ENCODE data around the gene SNX25.

SNX25 gene

DNA sequence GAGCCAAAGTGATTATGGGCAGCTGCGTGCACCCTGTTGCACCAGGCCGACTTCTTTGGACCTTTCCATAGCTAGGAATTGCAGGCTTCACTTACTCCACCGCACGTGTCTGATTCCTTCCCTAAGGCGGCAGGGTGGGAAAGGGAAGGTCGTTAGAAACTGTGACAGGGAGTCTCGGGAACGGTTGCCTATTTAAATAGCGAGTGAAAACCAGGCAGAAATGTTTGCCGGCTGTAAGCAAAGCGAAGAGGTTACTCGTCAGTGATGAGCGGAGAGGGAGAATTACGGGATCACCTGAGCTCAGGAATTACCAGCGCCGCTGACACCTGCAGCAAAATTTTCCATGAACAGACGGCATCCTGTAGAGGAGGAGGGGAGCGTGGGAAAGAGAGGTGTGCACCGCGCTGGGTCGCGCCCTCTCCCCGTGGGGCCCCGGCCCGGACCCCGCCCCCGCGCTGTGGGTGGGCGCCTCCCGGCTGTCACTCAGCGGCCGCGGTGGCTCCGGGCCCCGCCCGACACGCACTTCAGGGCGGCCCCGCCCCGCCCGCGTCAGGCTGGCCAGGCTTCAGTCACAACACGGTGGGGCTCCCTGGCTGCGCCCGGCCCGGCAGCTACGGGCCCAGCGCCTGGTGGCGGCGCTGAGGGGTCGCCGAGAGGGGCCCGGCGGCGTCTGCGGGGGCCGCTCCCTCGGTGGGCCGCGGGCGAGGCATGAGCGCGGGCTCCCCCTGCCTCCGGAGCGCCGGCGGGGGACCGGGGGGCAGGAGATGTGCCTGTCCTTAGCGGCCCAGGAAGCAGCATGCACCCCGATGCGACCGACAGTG, at the start of gene SNX25:
Gene SNX25 (plus strand): TSS at position 568 of the 821 bp plus-strand sequence. CDS start 229 bp downstream, at position 797.
- no peaks in the 10 kb centered on the region for H3K36me3 ChIP-seq
- peak within 1 kb of the TSS; percentile 82 for H3K27ac ChIP-seq
- peak within 1 kb of the TSS; percentile 90 for H3K4me3 ChIP-seq
- peak within 1 kb of the TSS; percentile 95 for H3K4me2 ChIP-seq
- H3K9ac ChIP-seq: peak within 1 kb of the TSS; percentile 85
- peaks cover 59% of the 10 kb centered on the region for H3K4me1 ChIP-seq
- H3K27me3 ChIP-seq: 0 out of 2 replicates have a peak, but pooled peaks cover 11% of the 10 kb centered on the region
- TF ChIP-seq Cebpa-rat (IDR thresholded peaks at IDR 0.05): no peak
- H4K20me1 ChIP-seq: peaks cover 41% of the 10 kb centered on the region
- H3K9me3 ChIP-seq: no peaks in the 10 kb centered on the region

DNA sequence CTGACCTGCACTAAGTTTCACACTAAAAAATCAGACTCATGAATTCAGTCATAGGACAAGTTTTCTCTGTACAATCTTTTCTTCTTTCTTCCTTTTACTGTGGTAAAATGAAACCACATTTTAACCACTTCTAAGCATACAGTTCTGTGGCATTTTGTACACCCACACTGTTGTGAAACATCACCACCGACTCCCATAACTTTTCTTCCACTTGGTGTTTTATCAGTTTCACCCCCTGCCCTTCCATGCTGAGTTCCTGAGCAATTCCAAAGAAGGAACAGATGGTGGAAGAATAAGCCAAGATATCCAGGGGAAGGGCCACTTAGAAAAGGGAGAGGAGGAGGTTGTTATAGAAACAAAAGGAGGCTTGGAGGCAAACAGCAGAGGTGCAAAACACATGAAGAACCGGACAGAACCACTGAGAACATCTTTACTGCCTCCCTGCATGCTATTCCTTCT, 43.8 kb upstream of the SNX25 start:
- Histone ChIP-seq H3K36me3 (peaks cover 79% of the 10 kb centered on the region), H3K27ac (no peak overlapping the region), H3K9ac (no peak overlapping the region), H3K4me1 (peaks cover 15% of the 10 kb centered on the region), H3K27me3 (no peaks in the 10 kb centered on the region), H3K4me2 (peak overlapping the region; percentile 55), H3K4me3 (no peak overlapping the region), H3K9me3 (0 out of 2 replicates have a peak, but pooled peaks cover 5% of the 10 kb centered on the region), H4K20me1 (peaks cover 70% of the 10 kb centered on the region)
- TF ChIP-seq Cebpa-rat (IDR thresholded peaks at IDR 0.05): peak; percentile 82

DNA sequence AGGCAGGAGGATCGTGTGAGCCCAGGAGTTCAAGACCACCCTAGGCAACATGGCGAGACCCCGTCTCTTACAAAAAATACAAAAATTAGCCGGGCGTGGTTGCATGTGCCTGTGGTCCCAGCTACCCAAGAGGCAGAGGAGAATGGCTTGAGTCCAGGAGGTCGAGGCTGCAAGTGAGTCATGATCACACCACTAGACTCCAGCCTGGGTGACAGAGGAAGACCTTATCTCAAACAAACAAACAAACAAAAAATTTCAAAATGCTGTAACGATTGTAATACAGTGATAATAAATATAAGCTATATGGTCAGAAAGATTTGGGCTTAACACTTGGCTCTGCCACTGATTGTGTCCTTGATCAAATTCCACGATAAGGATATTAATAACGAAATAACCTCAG, 42.2 kb upstream of the SNX25 start:
- TF ChIP-seq Cebpa-rat (IDR thresholded peaks at IDR 0.05): no peak
- Histone ChIP-seq H3K4me2 (no peak overlapping the region), H3K36me3 (peaks cover 67% of the 10 kb centered on the region), H3K27me3 (no peaks in the 10 kb centered on the region), H3K4me1 (peaks cover 30% of the 10 kb centered on the region), H3K9me3 (0 out of 2 replicates have a peak, but pooled peaks cover 5% of the 10 kb centered on the region), H3K9ac (no peak overlapping the region), H3K4me3 (no peak overlapping the region), H3K27ac (no peak overlapping the region), H4K20me1 (peaks cover 86% of the 10 kb centered on the region)

DNA sequence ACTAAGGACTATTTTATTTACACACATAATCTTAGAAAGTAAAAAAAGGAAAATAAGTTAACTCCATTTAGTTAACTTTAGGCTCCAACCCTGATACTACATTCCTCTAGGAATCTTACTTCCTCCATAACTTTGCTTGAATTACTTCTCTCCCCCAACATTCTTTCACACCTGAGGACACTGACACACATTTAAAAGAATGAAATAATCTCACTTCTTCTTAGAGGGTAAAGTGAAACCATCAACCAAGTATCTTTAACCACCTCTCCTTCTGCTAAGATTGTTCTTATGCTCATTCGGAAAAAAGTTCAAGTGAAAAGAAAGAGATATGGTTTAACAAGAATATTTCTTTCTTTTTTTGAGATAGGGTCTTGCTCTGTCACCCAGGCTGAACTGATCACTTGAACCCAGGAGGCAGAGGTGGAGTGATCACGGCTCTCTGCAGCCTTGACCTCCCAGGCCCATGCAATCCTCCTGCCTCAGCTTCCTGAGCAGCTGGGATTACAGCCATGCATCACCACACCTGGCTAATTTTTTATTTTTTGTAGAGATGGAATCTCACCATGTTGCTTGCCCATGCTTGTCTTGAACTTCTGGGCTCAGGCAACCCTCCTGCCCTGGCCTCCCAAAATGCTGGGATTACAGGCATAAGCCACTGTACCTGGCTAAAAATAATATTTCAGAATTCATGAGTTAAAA, 37.9 kb upstream of the SNX25 start:
- Histone ChIP-seq H3K9ac (no peak overlapping the region), H3K4me2 (peak overlapping the region; percentile 65)

DNA sequence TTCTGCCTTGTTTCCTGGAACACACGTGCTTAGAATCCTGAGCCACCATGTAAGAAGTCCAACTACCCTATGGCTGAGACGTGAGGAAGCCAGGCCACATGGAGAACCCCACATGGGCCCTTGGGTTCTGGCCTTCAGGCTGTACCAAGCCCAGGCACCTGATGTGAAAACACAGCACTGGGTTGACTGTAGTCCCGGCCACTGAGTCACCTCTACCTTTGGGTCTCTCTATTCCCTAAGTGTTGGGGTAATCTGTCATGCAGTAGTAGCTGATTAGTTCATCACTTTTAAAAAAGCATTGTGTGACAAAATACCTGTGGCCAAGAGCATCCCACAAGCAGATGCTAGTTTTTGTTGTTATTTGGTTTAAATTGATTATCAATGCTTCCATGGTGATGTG, 29.9 kb upstream of the SNX25 start:
- Histone ChIP-seq H4K20me1 (peaks cover 88% of the 10 kb centered on the region), H3K9ac (no peak overlapping the region), H3K36me3 (peaks cover 43% of the 10 kb centered on the region), H3K4me2 (no peak overlapping the region), H3K9me3 (no peaks in the 10 kb centered on the region), H3K27me3 (no peaks in the 10 kb centered on the region), H3K4me1 (no peaks in the 10 kb centered on the region), H3K4me3 (no peak overlapping the region), H3K27ac (no peak overlapping the region)
- no peak for TF ChIP-seq Cebpa-rat (IDR thresholded peaks at IDR 0.05)

More for the DNA sequence above, 37.9 kb upstream of the SNX25 start:
- Histone ChIP-seq H3K4me3 (no peak overlapping the region), H3K27me3 (no peaks in the 10 kb centered on the region), H4K20me1 (peaks cover 90% of the 10 kb centered on the region), H3K9me3 (0 out of 2 replicates have a peak, but pooled peaks cover 5% of the 10 kb centered on the region), H3K4me1 (peaks cover 22% of the 10 kb centered on the region), H3K27ac (no peak overlapping the region), H3K36me3 (peaks cover 78% of the 10 kb centered on the region)
- TF ChIP-seq Cebpa-rat (IDR thresholded peaks at IDR 0.05): no peak

DNA sequence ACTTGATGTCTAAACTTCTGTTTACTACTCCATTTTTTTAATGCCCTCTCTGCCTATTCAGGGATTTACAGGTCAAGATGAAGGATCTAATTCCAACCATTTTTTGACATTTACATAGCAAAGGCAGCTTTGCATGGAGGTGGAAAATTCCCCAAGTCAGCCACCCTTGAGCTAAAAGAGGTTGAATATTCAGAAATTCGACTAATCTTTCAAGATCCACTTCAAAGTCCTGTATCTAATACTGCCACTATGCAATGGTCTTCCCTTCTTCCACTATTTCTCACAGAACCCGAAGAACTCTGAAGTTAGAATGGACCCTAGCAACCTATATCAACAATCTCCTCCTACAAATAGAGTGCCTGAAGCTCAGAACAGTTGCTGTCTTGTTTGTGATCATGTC, 27.2 kb upstream of the SNX25 start:
- Histone ChIP-seq H3K9me3 (no peaks in the 10 kb centered on the region), H3K27ac (no peak overlapping the region), H3K36me3 (peaks cover 26% of the 10 kb centered on the region), H3K4me2 (no peak overlapping the region), H3K4me3 (no peak overlapping the region), H3K4me1 (no peaks in the 10 kb centered on the region), H3K27me3 (no peaks in the 10 kb centered on the region), H3K9ac (no peak overlapping the region), H4K20me1 (peaks cover 91% of the 10 kb centered on the region)
- TF ChIP-seq Cebpa-rat (IDR thresholded peaks at IDR 0.05): no peak

DNA sequence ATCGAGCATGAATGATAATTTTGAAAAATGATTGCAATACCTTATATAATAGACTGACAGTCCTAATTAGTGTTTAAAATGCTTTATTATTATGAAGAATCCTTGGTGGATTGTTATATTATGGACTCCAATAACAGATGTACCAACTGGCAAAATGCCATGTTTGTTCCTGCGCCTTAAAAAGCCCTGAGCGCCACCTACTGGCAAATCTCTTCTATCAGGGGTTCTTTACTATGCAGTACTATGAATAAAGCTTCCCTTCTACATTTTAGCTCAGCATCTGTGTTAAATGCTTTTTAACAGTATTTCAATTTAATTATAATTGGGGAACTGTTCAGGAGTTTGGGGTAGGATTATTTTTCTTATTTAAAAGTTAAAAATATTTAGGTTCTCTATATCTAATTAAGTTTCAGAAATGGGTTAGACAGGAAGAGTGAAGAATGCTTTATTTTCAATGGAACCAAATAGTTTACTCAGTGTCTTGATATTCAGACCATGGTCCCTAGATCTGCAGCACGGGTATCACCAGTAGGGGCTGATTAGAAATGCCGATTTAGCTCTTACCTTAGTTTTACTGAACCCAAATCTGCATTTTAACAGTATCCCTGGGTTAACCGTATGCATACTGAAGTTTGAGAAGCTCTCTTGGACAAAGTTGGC, 25.6 kb upstream of the SNX25 start:
- Histone ChIP-seq H3K27me3 (no peaks in the 10 kb centered on the region), H3K9ac (no peak overlapping the region), H3K4me2 (no peak overlapping the region), H4K20me1 (peaks cover 91% of the 10 kb centered on the region), H3K4me1 (no peaks in the 10 kb centered on the region), H3K27ac (no peak overlapping the region), H3K4me3 (no peak overlapping the region), H3K36me3 (peaks cover 33% of the 10 kb centered on the region), H3K9me3 (no peaks in the 10 kb centered on the region)
- TF ChIP-seq Cebpa-rat (IDR thresholded peaks at IDR 0.05): no peak

DNA sequence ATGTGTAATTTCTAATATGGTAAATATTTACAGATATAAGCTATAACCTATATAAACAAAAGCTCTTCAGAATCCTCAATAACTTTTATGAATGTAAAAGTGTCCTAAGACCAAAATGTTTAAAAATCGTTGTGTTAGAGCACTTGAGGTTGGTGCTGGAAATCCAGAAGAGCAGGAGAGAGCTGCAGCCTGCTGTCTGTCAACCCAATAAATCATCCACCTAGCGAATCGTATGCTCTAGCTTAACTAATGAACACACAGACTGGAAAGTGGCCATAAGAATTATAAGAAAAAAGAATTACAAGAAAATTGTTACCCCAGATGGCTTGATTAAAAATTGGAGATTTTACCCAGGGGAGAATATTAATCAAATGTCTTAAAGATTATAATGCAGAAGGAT, 22.6 kb upstream of the SNX25 start:
- Histone ChIP-seq H3K27ac (no peak overlapping the region), H3K27me3 (no peaks in the 10 kb centered on the region), H3K9me3 (no peaks in the 10 kb centered on the region), H3K4me2 (no peak overlapping the region), H3K36me3 (peaks cover 44% of the 10 kb centered on the region), H3K4me1 (no peaks in the 10 kb centered on the region), H4K20me1 (peaks cover 90% of the 10 kb centered on the region), H3K9ac (no peak overlapping the region), H3K4me3 (no peak overlapping the region)
- no peak for TF ChIP-seq Cebpa-rat (IDR thresholded peaks at IDR 0.05)

DNA sequence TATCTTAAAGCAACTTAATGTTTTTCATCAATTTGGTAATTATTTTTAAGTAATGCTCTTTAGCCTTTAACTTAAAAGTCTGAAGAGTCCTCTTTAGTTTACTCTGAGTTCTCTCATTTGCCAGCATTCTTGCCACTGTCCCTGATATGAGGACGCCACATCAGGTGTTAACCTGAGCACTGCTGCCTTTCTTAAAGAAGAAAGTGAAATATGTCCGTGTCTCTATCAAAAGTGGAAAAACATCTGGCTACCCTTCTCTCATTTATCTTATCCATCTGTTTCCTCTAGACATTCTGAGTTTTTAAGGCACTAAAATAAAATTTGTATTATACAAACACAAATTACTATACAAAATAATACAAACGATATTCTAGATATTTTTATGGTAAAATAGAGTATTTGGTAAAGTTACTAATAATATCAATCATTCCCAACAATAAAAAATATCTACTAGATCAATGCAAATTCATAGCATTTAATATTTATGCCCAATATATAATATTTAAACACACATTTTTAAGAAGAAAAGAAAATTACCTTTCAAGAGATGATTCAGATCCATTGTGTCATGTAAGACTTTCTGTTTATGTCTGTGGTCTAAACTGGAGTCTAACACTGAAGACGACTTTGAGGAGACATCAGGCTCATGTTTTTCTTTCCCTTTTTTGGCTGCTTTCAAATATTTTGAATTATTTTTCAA, 19.6 kb upstream of the SNX25 start:
- Histone ChIP-seq H3K4me3 (no peak overlapping the region), H3K4me2 (no peak overlapping the region), H3K27ac (no peak overlapping the region), H4K20me1 (peaks cover 91% of the 10 kb centered on the region), H3K27me3 (no peaks in the 10 kb centered on the region), H3K36me3 (peaks cover 54% of the 10 kb centered on the region), H3K9me3 (no peaks in the 10 kb centered on the region), H3K4me1 (no peaks in the 10 kb centered on the region), H3K9ac (no peak overlapping the region)
- TF ChIP-seq Cebpa-rat (IDR thresholded peaks at IDR 0.05): no peak

Measured in BLaER1 (cell line).